H1 (cell line): Measurements from ENCODE around the gene SPTBN1. TPM values are rescaled to one million over a fixed set of nuclear protein-coding genes. Genes with fewer than 3 reads are reported as not detected.

Experiments
- CTCF ChIA-PET: fragments of 300-600 bp; sonication (Branson Sonifier 250); formaldehyde crosslinking; loops from one replicate; lab custom pipeline; 2021; ENCODE audit not compliant: partially characterized antibody; lab: Charles Lee
- POLR2A ChIA-PET: fragments of 300-600 bp; sonication (Branson Sonifier 250); formaldehyde crosslinking; loops from one replicate; lab custom pipeline; 2021; ENCODE audit warnings: inconsistent platforms; ENCODE audit not compliant: partially characterized antibody; lab: Charles Lee
- DNase-seq, 2 experiments: peaks; one replicate each; pipeline versions ENCODE4 v3.0.0 to v3.0.0-alpha.2; 2010 to 2022; ENCODE audit warnings: low spot score in 2 of 2, low read depth in 1 of 2, mixed read lengths in 1 of 2
- FAIRE-seq: peaks from 2 replicates; lab custom pipeline; 2011; peaks lifted over from hg19 to GRCh38; lab: Jason Lieb, UNC
- H2AFZ ChIP-seq: 2 replicates; pipeline ENCODE4 v1.8.1; 2012; ENCODE audit warnings: low read length, inconsistent platforms
- H2AK5ac ChIP-seq: 2 replicates; pipeline ENCODE4 v1.6.1; 2013; ENCODE audit warnings: low read depth, low read length
- H2BK120ac ChIP-seq: replicated peaks from 2 replicates; pipeline ENCODE3; 2013; ENCODE audit warnings: low read depth, low read length, inconsistent platforms
- H2BK12ac ChIP-seq: 2 replicates; pipeline ENCODE4 v1.6.1; 2013; ENCODE audit warnings: low read depth, low read length
- H2BK15ac ChIP-seq: 2 replicates; pipeline ENCODE4 v1.6.1; 2013; ENCODE audit warnings: low read length
- H2BK20ac ChIP-seq: 2 replicates; pipeline ENCODE4 v1.6.1; 2013; ENCODE audit warnings: low read length
- H2BK5ac ChIP-seq: 2 replicates; pipeline ENCODE4 v1.6.1; 2013; ENCODE audit warnings: low read depth, low read length
- H3K14ac ChIP-seq: 2 replicates; pipeline ENCODE4 v1.6.1; 2013; ENCODE audit warnings: inconsistent platforms; ENCODE audit not compliant: insufficient read length
- H3K18ac ChIP-seq: 2 replicates; pipeline ENCODE4 v1.6.1; 2013; ENCODE audit warnings: low read length; ENCODE audit errors: extremely low read depth
- H3K23ac ChIP-seq: 2 replicates; pipeline ENCODE4 v1.6.1; 2013; ENCODE audit warnings: inconsistent platforms; ENCODE audit not compliant: insufficient read length
- H3K23me2 ChIP-seq: 2 replicates; pipeline ENCODE4 v1.6.1; 2013; ENCODE audit warnings: low read depth, low read length
- H3K27ac ChIP-seq: 2 replicates; pipeline ENCODE4 v1.6.1; 2011; ENCODE audit warnings: low read depth, low read length, inconsistent platforms
- H3K27me3 ChIP-seq, 4 experiments: replicated peaks in 1 of 4; 1 replicate in 1 of 4; 2 replicates in 3 of 4; pipeline versions ENCODE4 v1.6.1 to v1.8.1; 2011 to 2013; ENCODE audit warnings: low read length in 3 of 4, mild to moderate bottlenecking in 3 of 4, inconsistent platforms in 2 of 4, mixed read lengths in 2 of 4, moderate library complexity in 1 of 4; ENCODE audit not compliant: control insufficient read depth in 3 of 4, insufficient read depth in 3 of 4; ENCODE audit errors: extremely low read depth in 1 of 4
- H3K36me3 ChIP-seq, 4 experiments: 2 replicates each; pipeline versions ENCODE4 v1.6.1 to v1.8.1; 2011 to 2013; ENCODE audit warnings: mild to moderate bottlenecking in 4 of 4, low read length in 3 of 4, moderate library complexity in 2 of 4, control low read depth in 1 of 4, inconsistent platforms in 1 of 4; ENCODE audit not compliant: insufficient read depth in 4 of 4, control insufficient read depth in 2 of 4
- H3K4ac ChIP-seq: replicated peaks from 2 replicates; pipeline ENCODE3; 2013; ENCODE audit warnings: low read length, low read depth, mixed read lengths, inconsistent platforms; ENCODE audit not compliant: insufficient read length
- H3K4me1 ChIP-seq, 4 experiments: replicated peaks in 1 of 4; 1 replicate in 1 of 4; 2 replicates in 3 of 4; pipeline versions ENCODE4 v1.6.1 to v1.8.1; 2011 to 2013; ENCODE audit warnings: low read length in 3 of 4, inconsistent platforms in 2 of 4, mixed read lengths in 1 of 4; ENCODE audit not compliant: insufficient read depth in 4 of 4, control insufficient read depth in 3 of 4
- H3K4me2 ChIP-seq, 2 experiments: 2 replicates each; pipeline versions ENCODE4 v1.6.1 to v1.8.1; 2011 to 2013; ENCODE audit warnings: low read depth in 2 of 2, low read length in 2 of 2, control low read depth in 1 of 2, inconsistent platforms in 1 of 2, mild to moderate bottlenecking in 1 of 2; ENCODE audit not compliant: insufficient read depth in 1 of 2
- H3K4me3 ChIP-seq, 4 experiments: fragments of 200-600, 300-600 bp in 1 of 4; sonication (generic), shearing (Covaris generic), sonication (Bioruptor Twin) in 1 of 4; 2 replicates each; pipeline versions ENCODE4 v1.5.1 to v1.8.1; 2011 to 2016; ENCODE audit warnings: low read length in 4 of 4, low read depth in 3 of 4, control low read depth in 2 of 4, inconsistent platforms in 2 of 4, mild to moderate bottlenecking in 2 of 4, mixed read lengths in 1 of 4, moderate library complexity in 1 of 4; ENCODE audit not compliant: insufficient read depth in 2 of 4; ENCODE audit errors: extremely low read depth in 1 of 4
- H3K56ac ChIP-seq: replicated peaks from 2 replicates; pipeline ENCODE3; 2013; ENCODE audit warnings: low read depth, mild to moderate bottlenecking, mixed read lengths, low read length, inconsistent platforms; ENCODE audit not compliant: insufficient read length
- H3K79me1 ChIP-seq: 2 replicates; pipeline ENCODE4 v1.6.1; 2013; ENCODE audit warnings: low read depth, low read length, control low read depth
- H3K79me2 ChIP-seq, 2 experiments: 2 replicates each; pipeline versions ENCODE4 v1.6.1 to v1.8.1; 2012 to 2013; ENCODE audit warnings: low read length in 2 of 2, mild to moderate bottlenecking in 2 of 2, inconsistent platforms in 1 of 2; ENCODE audit not compliant: insufficient read depth in 2 of 2, control insufficient read depth in 1 of 2
- H3K9ac ChIP-seq, 4 experiments: replicated peaks in 1 of 4; 1 replicate in 1 of 4; 2 replicates in 3 of 4; pipeline versions ENCODE4 v1.6.1 to v1.8.1; 2011 to 2013; ENCODE audit warnings: low read depth in 3 of 4, low read length in 3 of 4, control low read depth in 2 of 4, mild to moderate bottlenecking in 2 of 4, moderate library complexity in 2 of 4, inconsistent platforms in 1 of 4; ENCODE audit errors: extremely low read depth in 1 of 4
- H3K9me3 ChIP-seq, 2 experiments: 2 replicates each; pipeline versions ENCODE4 v1.6.1 to v1.8.1; 2012 to 2013; ENCODE audit warnings: mild to moderate bottlenecking in 2 of 2, moderate library complexity in 2 of 2, control low read depth in 1 of 2, inconsistent platforms in 1 of 2, low read depth in 1 of 2, low read length in 1 of 2, mixed read lengths in 1 of 2; ENCODE audit not compliant: insufficient read depth in 2 of 2
- H4K20me1 ChIP-seq, 2 experiments: replicated peaks in 1 of 2; 2 replicates each; pipeline versions ENCODE3 to v1.8.1; 2011 to 2013; ENCODE audit warnings: inconsistent platforms in 2 of 2, low read length in 2 of 2, mild to moderate bottlenecking in 1 of 2; ENCODE audit not compliant: insufficient read depth in 2 of 2, control insufficient read depth in 1 of 2
- H4K5ac ChIP-seq: 2 replicates; pipeline ENCODE4 v1.6.1; 2013; ENCODE audit warnings: low read length, low read depth, mixed read lengths, inconsistent platforms; ENCODE audit not compliant: insufficient read length
- H4K8ac ChIP-seq: 2 replicates; pipeline ENCODE4 v1.8.0; 2013; ENCODE audit warnings: mild to moderate bottlenecking, moderate library complexity, low read length, inconsistent platforms; ENCODE audit not compliant: insufficient read depth; ENCODE audit errors: extremely low read depth
- H4K91ac ChIP-seq: replicated peaks from 2 replicates; pipeline ENCODE3; 2013; ENCODE audit warnings: low read length, mixed read lengths, inconsistent platforms; ENCODE audit not compliant: insufficient read length
- BCL11A ChIP-seq, 2 experiments: IDR thresholded peaks; one replicate each; pipeline ENCODE4 v1.6.1; 2011; ENCODE audit warnings: low read depth in 2 of 2, low read length in 2 of 2, mild to moderate bottlenecking in 2 of 2
- E2F6 ChIP-seq: IDR thresholded peaks from 2 replicates; pipeline ENCODE4 v1.6.1; 2012; ENCODE audit warnings: inconsistent platforms
- EGR1 ChIP-seq: IDR thresholded peaks from 2 replicates; pipeline ENCODE4 v1.6.1; 2011; ENCODE audit warnings: low read depth, low read length, borderline replicate concordance
- JUND ChIP-seq: IDR thresholded peaks from 2 replicates; pipeline ENCODE4 v1.6.1; 2011; ENCODE audit warnings: mild to moderate bottlenecking, improper control_type of control experiment, low read length
- MAFK ChIP-seq: IDR thresholded peaks from 2 replicates; pipeline ENCODE4 v1.6.1; 2012; ENCODE audit warnings: low read depth, mild to moderate bottlenecking, improper control_type of control experiment, low read length
- MAX ChIP-seq: IDR thresholded peaks from 2 replicates; pipeline ENCODE4 v1.6.1; 2012; ENCODE audit warnings: inconsistent platforms
- NRF1 ChIP-seq: IDR thresholded peaks from 2 replicates; pipeline ENCODE4 v1.6.1; 2011; ENCODE audit warnings: mild to moderate bottlenecking, low read depth, low read length, improper control_type of control experiment
- SIRT6 ChIP-seq: IDR thresholded peaks from one replicate; pipeline ENCODE4 v1.7.1; 2012; ENCODE audit warnings: low read length, inconsistent platforms
- SIX5 ChIP-seq: IDR thresholded peaks from 2 replicates; pipeline ENCODE4 v1.6.1; 2011; ENCODE audit warnings: mild to moderate bottlenecking, low read depth, low read length
- TAF7 ChIP-seq: optimal IDR thresholded peaks from 2 replicates; pipeline ENCODE3; 2011; ENCODE audit warnings: low read depth, mild to moderate bottlenecking, inconsistent platforms, low read length, moderate library complexity, borderline replicate concordance
- WGBS, 2 experiments: shearing (Covaris generic) in 1 of 2; methylation state at CpG; one replicate each; pipeline versions ENCODE4 v1.1.6 to v1.1.7; 2013 to 2015; ENCODE audit warnings: low lambda C conversion rate in 2 of 2, mixed read lengths in 2 of 2, inconsistent platforms in 1 of 2, low coverage in 1 of 2, missing lambda C conversion rate in 1 of 2; ENCODE audit not compliant: insufficient replicate concordance in 2 of 2, insufficient coverage in 1 of 2, insufficient read length in 1 of 2; ENCODE audit errors: extremely low coverage in 1 of 2, missing lambda C conversion rate in 1 of 2; 5-methylcytosine and 5-hydroxymethylcytosine counted together
- polyA plus RNA-seq, 7 experiments: library from polyadenylated mRNA; depleted of rRNA in 3 of 7; stranded (reverse) in 5 of 7; unstranded in 2 of 7; fragments of >200 nt in 5 of 7; fragments of 200-250 nt in 2 of 7; gene quantifications; 1 replicate in 5 of 7; 2 replicates in 1 of 7; 4 replicates in 1 of 7; pipeline versions ENCODE4 v1.2.1 to v1.2.3, GENCODE V29; 2011 to 2013; ENCODE audit warnings: missing spikeins in 2 of 7, mixed read lengths in 2 of 7
- total RNA-seq: library from RNA; stranded (reverse); fragmentation: NEBNext Ultra II Directional; extraction: Animal tissue kit (Norgen Biotek cat#: 25700); gene quantifications from 2 replicates; pipeline ENCODE4 v1.2.1, GENCODE V29; 2021
- TF ChIP-seq, protein P1 (sequence below), 3 experiments: IDR thresholded peaks; 1 replicate in 2 of 3; 2 replicates in 1 of 3; pipeline versions ENCODE4 v1.5.1 to v1.6.1; 2011; ENCODE audit warnings: low read length in 3 of 3, mild to moderate bottlenecking in 3 of 3, inconsistent platforms in 2 of 3, low read depth in 1 of 3, moderate library complexity in 1 of 3; ENCODE audit not compliant: insufficient read depth in 1 of 3; ENCODE audit errors: control extremely low read depth in 1 of 3

Gene SPTBN1
- total and polyA plus RNA-seq, 2 of the 8 experiments (the other 6 are each of a cell fraction or from before 2014, with no cell fraction given) = 31.8 to 180 TPM

- Histone ChIP-seq H2BK15ac (no peak overlapping the region), H3K23ac (no peak overlapping the region), H3K27me3 (no peaks in the 10 kb centered on the region), H3K79me2 (no peaks in the 10 kb centered on the region), H2AK5ac (no peak overlapping the region), H3K23me2 (no peaks in the 10 kb centered on the region), H2BK120ac (no peak overlapping the region), H4K8ac (no peak overlapping the region), H3K79me1 (peaks cover 2% of the 10 kb centered on the region; the same call in 1 of the 2 replicates), H3K4me2 (no peak overlapping the region), H2BK5ac (no peak overlapping the region), H4K91ac (no peak overlapping the region), H3K56ac (no peak overlapping the region), H3K36me3 (peaks cover 14 to 72% (median 48%) of the 10 kb centered on the region in 4 experiments), H3K4me1 (peaks cover 0 to 3% (median 0%) of the 10 kb centered on the region in 4 experiments; a peak in 1 of 7 replicates), H4K5ac (no peak overlapping the region), H3K14ac (no peak overlapping the region), H3K27ac (no peak overlapping the region), H3K4me3 (no peak overlapping the region), H4K20me1 (peaks cover 0 to 2% of the 10 kb centered on the region in 2 experiments), H3K18ac (no peak overlapping the region), H2BK12ac (no peak overlapping the region), H2AFZ (no peak overlapping the region), H3K4ac (no peak overlapping the region), H3K9ac (no peak overlapping the region), H3K9me3 (no peaks in the 10 kb centered on the region), H2BK20ac (no peak overlapping the region)
- CTCF ChIA-PET = interaction anchor here (3.1 kb wide), 1 partner anchor 27 kb away, joined by 22 read pairs; no protein-coding TSS in a partner anchor
- no peak for FAIRE-seq
- no peak for DNase-seq
- 91% methylated on average over 3 of the region's 3 CpGs; no CpG with 5 or more reads in 1 of the 2 experiments for WGBS, 2 experiments
- POLR2A ChIA-PET = no interaction called here
- TF ChIP-seq, protein P1, sequence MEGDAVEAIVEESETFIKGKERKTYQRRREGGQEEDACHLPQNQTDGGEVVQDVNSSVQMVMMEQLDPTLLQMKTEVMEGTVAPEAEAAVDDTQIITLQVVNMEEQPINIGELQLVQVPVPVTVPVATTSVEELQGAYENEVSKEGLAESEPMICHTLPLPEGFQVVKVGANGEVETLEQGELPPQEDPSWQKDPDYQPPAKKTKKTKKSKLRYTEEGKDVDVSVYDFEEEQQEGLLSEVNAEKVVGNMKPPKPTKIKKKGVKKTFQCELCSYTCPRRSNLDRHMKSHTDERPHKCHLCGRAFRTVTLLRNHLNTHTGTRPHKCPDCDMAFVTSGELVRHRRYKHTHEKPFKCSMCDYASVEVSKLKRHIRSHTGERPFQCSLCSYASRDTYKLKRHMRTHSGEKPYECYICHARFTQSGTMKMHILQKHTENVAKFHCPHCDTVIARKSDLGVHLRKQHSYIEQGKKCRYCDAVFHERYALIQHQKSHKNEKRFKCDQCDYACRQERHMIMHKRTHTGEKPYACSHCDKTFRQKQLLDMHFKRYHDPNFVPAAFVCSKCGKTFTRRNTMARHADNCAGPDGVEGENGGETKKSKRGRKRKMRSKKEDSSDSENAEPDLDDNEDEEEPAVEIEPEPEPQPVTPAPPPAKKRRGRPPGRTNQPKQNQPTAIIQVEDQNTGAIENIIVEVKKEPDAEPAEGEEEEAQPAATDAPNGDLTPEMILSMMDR (IDR thresholded peaks at IDR 0.05; ENCODE audit: control extremely low read depth in 1 of 3, insufficient read depth in 1 of 3, low read depth in 1 of 3, low read length in 3 of 3) = no peak
- TF ChIP-seq NRF1 = no peak
- TF ChIP-seq SIX5 = no peak
- TF ChIP-seq E2F6 = no peak
- no peak for TF ChIP-seq MAX
- no peak for TF ChIP-seq SIRT6
- TF ChIP-seq EGR1 = no peak
- TF ChIP-seq TAF7 = no peak
- no peak for TF ChIP-seq JUND
- no peak for TF ChIP-seq BCL11A (IDR thresholded peaks at IDR 0.05; ENCODE audit: low read depth in 2 of 2, low read length in 2 of 2)
- TF ChIP-seq MAFK = no peak
Observed at GRCh38 chr2:54638103-54638502, 182.0 kb downstream of the SPTBN1 start.
